ENCODE results near the gene ABCE1.

The ABCE1 gene

GRCh38 chr4:145177906-145178538 is 79.9 kb downstream of the ABCE1 start:
- DNase-seq, result no peak

- no peak for DNase-seq
Measured at GRCh38 chr4:145178740-145179280, 80.7 kb downstream of the ABCE1 start.
